IMR-90 (cell line): Measurements from ENCODE around the gene DOCK4. TPM values are rescaled to one million over a fixed set of nuclear protein-coding genes. Genes with fewer than 3 reads are reported as not detected.

Source experiments
- ATAC-seq: fragments of 200-7000 bp; cut with Tn5 transposase; 2 replicates; pipeline ENCODE4 v1.9.1; 2020; ENCODE audit warnings: low read depth, mild to moderate bottlenecking, moderate library complexity
- BruUV-seq: library from RNA; stranded (reverse); fragments of 400-500 nt; replicated peaks from 2 replicates; lab custom pipeline; 2021; lab: Mats Ljungman, UMichigan
- CTCF ChIA-PET: fragments of 300-600 bp; formaldehyde crosslinking; extraction: SDS; loops from one replicate; lab custom pipeline; 2021; ENCODE audit warnings: antibody characterized with exemption; lab: Yijun Ruan, JAX
- POLR2A ChIA-PET: fragments of 300-600 bp; sonication (Branson Sonifier 250); formaldehyde crosslinking; loops from one replicate; lab custom pipeline; 2022; ENCODE audit warnings: antibody characterized with exemption; ENCODE audit not compliant: unreplicated experiment; lab: Charles Lee
- DNase-seq: peaks from one replicate; pipeline ENCODE4 v3.0.0; 2013
- H2AFZ ChIP-seq: replicated peaks from 2 replicates; pipeline ENCODE3; 2013; ENCODE audit warnings: low read length, mild to moderate bottlenecking; ENCODE audit not compliant: poor library complexity
- H2AK5ac ChIP-seq: 2 replicates; pipeline ENCODE4 v1.6.1; 2013; ENCODE audit warnings: low read depth, low read length, inconsistent platforms
- H2AK9ac ChIP-seq: replicated peaks from 2 replicates; pipeline ENCODE3; 2013; ENCODE audit warnings: mild to moderate bottlenecking, low read depth, low read length, moderate library complexity; ENCODE audit not compliant: poor library complexity
- H2BK120ac ChIP-seq: 2 replicates; pipeline ENCODE4 v1.6.1; 2013; ENCODE audit warnings: low read depth, low read length, inconsistent platforms
- H2BK15ac ChIP-seq: 3 replicates; pipeline ENCODE4 v1.6.1; 2013; ENCODE audit warnings: low read depth, low read length, inconsistent platforms
- H2BK20ac ChIP-seq: 2 replicates; pipeline ENCODE4 v1.6.1; 2013; ENCODE audit warnings: low read depth, mild to moderate bottlenecking, inconsistent platforms, low read length, moderate library complexity
- H2BK5ac ChIP-seq: 2 replicates; pipeline ENCODE4 v1.6.1; 2013; ENCODE audit warnings: mild to moderate bottlenecking, low read depth, low read length, inconsistent platforms; ENCODE audit not compliant: poor library complexity, severe bottlenecking
- H3K14ac ChIP-seq: replicated peaks from 2 replicates; pipeline ENCODE4 v1.6.1; 2013; ENCODE audit warnings: low read depth, low read length, inconsistent platforms
- H3K18ac ChIP-seq: 2 replicates; pipeline ENCODE4 v1.6.1; 2013; ENCODE audit warnings: low read depth, low read length, control low read depth
- H3K23ac ChIP-seq: 2 replicates; pipeline ENCODE4 v1.6.1; 2013; ENCODE audit warnings: low read depth, low read length, inconsistent platforms
- H3K27ac ChIP-seq: 2 replicates; pipeline ENCODE4 v1.5.1; 2013; ENCODE audit warnings: mild to moderate bottlenecking, control low read depth, low read length; ENCODE audit not compliant: insufficient read depth
- H3K27me3 ChIP-seq: 2 replicates; pipeline ENCODE4 v1.6.1; 2013; ENCODE audit warnings: low read length; ENCODE audit not compliant: control insufficient read depth, insufficient read depth
- H3K36me3 ChIP-seq: 2 replicates; pipeline ENCODE4 v1.6.1; 2013; ENCODE audit warnings: low read length, mixed read lengths; ENCODE audit not compliant: control insufficient read depth, insufficient read depth
- H3K4ac ChIP-seq: 2 replicates; pipeline ENCODE4 v1.6.1; 2013; ENCODE audit warnings: low read depth, low read length, inconsistent platforms
- H3K4me1 ChIP-seq: 2 replicates; pipeline ENCODE4 v1.6.1; 2013; ENCODE audit warnings: low read length, mixed read lengths; ENCODE audit not compliant: control insufficient read depth, insufficient read depth
- H3K4me2 ChIP-seq: 2 replicates; pipeline ENCODE4 v1.6.1; 2013; ENCODE audit warnings: low read depth, mild to moderate bottlenecking, control low read depth, low read length, moderate library complexity
- H3K4me3 ChIP-seq: 2 replicates; pipeline ENCODE4 v1.5.1; 2013; ENCODE audit warnings: low read depth, mild to moderate bottlenecking, control low read depth, low read length, moderate library complexity; ENCODE audit not compliant: insufficient read depth
- H3K56ac ChIP-seq: 2 replicates; pipeline ENCODE4 v1.6.1; 2013; ENCODE audit warnings: low read length, inconsistent platforms; ENCODE audit not compliant: insufficient read depth; ENCODE audit errors: extremely low read depth
- H3K79me1 ChIP-seq, 2 experiments: 2 replicates each; pipeline ENCODE4 v1.6.1; 2013; ENCODE audit warnings: low read length in 2 of 2, inconsistent platforms in 1 of 2, low read depth in 1 of 2
- H3K9ac ChIP-seq: 2 replicates; pipeline ENCODE4 v1.6.1; 2013; ENCODE audit warnings: low read depth, low read length, control low read depth
- H3K9me1 ChIP-seq: 2 replicates; pipeline ENCODE4 v1.6.1; 2013; ENCODE audit warnings: low read length, inconsistent platforms; ENCODE audit not compliant: insufficient read depth
- H3K9me3 ChIP-seq: 2 replicates; pipeline ENCODE4 v1.6.1; 2013; ENCODE audit warnings: low read length; ENCODE audit not compliant: control insufficient read depth, insufficient read depth
- H4K20me1 ChIP-seq: 2 replicates; pipeline ENCODE4 v1.6.1; 2013; ENCODE audit warnings: low read length, inconsistent platforms; ENCODE audit not compliant: insufficient read depth
- H4K5ac ChIP-seq: 2 replicates; pipeline ENCODE4 v1.6.1; 2013; ENCODE audit warnings: mild to moderate bottlenecking, low read depth, low read length, control low read depth
- H4K8ac ChIP-seq, 2 experiments: 2 replicates each; pipeline ENCODE4 v1.6.1; 2013; ENCODE audit warnings: low read depth in 2 of 2, low read length in 2 of 2, control low read depth in 1 of 2, inconsistent platforms in 1 of 2
- H4K91ac ChIP-seq: 2 replicates; pipeline ENCODE4 v1.6.1; 2013; ENCODE audit warnings: low read depth, low read length, inconsistent platforms; ENCODE audit not compliant: insufficient read depth
- CEBPB ChIP-seq: IDR thresholded peaks from 2 replicates; pipeline ENCODE4 v1.6.1; 2012; ENCODE audit warnings: low read depth, low read length, improper control_type of control experiment
- CHD1 ChIP-seq: IDR thresholded peaks from 2 replicates; pipeline ENCODE4 v1.6.1; 2012; ENCODE audit warnings: low read depth, low read length, improper control_type of control experiment
- CTCF ChIP-seq: conservative IDR thresholded peaks from 2 replicates; pipeline ENCODE4 v1.5.1; 2012; ENCODE audit warnings: mild to moderate bottlenecking, low read depth, low read length, improper control_type of control experiment
- ELK1 ChIP-seq: fragments of 150-350 bp; IDR thresholded peaks from 2 replicates; pipeline ENCODE4 v1.6.1; 2016; ENCODE audit warnings: low read depth, mild to moderate bottlenecking, low read length, moderate library complexity, borderline replicate concordance
- FOS ChIP-seq: fragments of 150-350 bp; IDR thresholded peaks from 2 replicates; pipeline ENCODE4 v1.6.1; 2016; ENCODE audit warnings: low read depth, low read length
- MAFK ChIP-seq: IDR thresholded peaks from 2 replicates; pipeline ENCODE4 v1.6.1; 2012; ENCODE audit warnings: low read depth, low read length, improper control_type of control experiment
- MAZ ChIP-seq: IDR thresholded peaks from 2 replicates; pipeline ENCODE4 v1.6.1; 2012; ENCODE audit warnings: low read depth, mild to moderate bottlenecking, low read length, improper control_type of control experiment, moderate library complexity, borderline replicate concordance
- MXI1 ChIP-seq: IDR thresholded peaks from 2 replicates; pipeline ENCODE4 v1.6.1; 2012; ENCODE audit warnings: low read depth, mild to moderate bottlenecking, low read length, moderate library complexity, borderline replicate concordance
- NFE2L2 ChIP-seq: fragments of 150-350 bp; IDR thresholded peaks from 2 replicates; pipeline ENCODE4 v1.6.1; 2016; ENCODE audit warnings: low read depth, mild to moderate bottlenecking, low read length
- POLR2A ChIP-seq: IDR thresholded peaks from 2 replicates; pipeline ENCODE4 v1.6.1; 2012; ENCODE audit warnings: mild to moderate bottlenecking, low read depth, low read length
- RCOR1 ChIP-seq: IDR thresholded peaks from 2 replicates; pipeline ENCODE4 v1.6.1; 2012; ENCODE audit warnings: mild to moderate bottlenecking, low read length, improper control_type of control experiment; ENCODE audit not compliant: insufficient replicate concordance
- RFX5 ChIP-seq: IDR thresholded peaks from 2 replicates; pipeline ENCODE4 v1.8.0; 2012; ENCODE audit warnings: low read depth, mild to moderate bottlenecking, low read length, moderate library complexity
- SMC3 ChIP-seq: fragments of 150-350 bp; IDR thresholded peaks from 2 replicates; pipeline ENCODE4 v1.6.1; 2016; ENCODE audit warnings: low read depth, mild to moderate bottlenecking, antibody characterized with exemption, low read length, moderate library complexity
- WGBS, 2 experiments: methylation state at CpG; one replicate each; pipeline versions ENCODE4 v1.1.5 to v1.1.7; 2013; ENCODE audit warnings: missing lambda C conversion rate in 2 of 2; ENCODE audit not compliant: insufficient read length in 1 of 2; ENCODE audit errors: extremely low coverage in 2 of 2; 5-methylcytosine and 5-hydroxymethylcytosine counted together
- dilution Hi-C: fragments of 300-500 bp; cut with HindIII; formaldehyde crosslinking; loops from one replicate; pipeline ENCODE4 v1.14.3; 2018; ENCODE audit warnings: low sequenced_read_pairs; ENCODE audit not compliant: unreplicated experiment
- in situ Hi-C: fragments of 300-500 bp; cut with MboI; formaldehyde crosslinking; loops from 3 replicates; pipeline ENCODE4 v1.14.3; 2019; ENCODE audit warnings: low sequenced_read_pairs, inconsistent platforms, mixed read lengths
- intact Hi-C: fragments of 100-400 bp; cut with micrococcal nuclease; formaldehyde crosslinking; loops from 2 replicates; pipeline ENCODE4 v1.10.0; 2022
- polyA plus RNA-seq, 3 experiments: library from polyadenylated mRNA; depleted of rRNA; stranded (reverse); fragments of >200 nt; gene quantifications; 2 replicates each; pipeline ENCODE4 v1.2.3, GENCODE V29; 2012; ENCODE audit warnings: low replicate concordance in 1 of 3
- total RNA-seq: library from RNA; depleted of rRNA; stranded (reverse); fragments of >200 nt; gene quantifications from 2 replicates; pipeline ENCODE4 v1.2.3, GENCODE V29; 2012

Gene DOCK4
- total and polyA plus RNA-seq, 2 of the 4 experiments (the other 2 are of a cell fraction) = 4.4 to 12.2 TPM

- Histone ChIP-seq H3K4me1 (peaks cover 1% of the 10 kb centered on the region; the same call in 1 of the 2 replicates), H4K8ac (no peak overlapping the region), H4K5ac (no peak overlapping the region), H3K36me3 (no peaks in the 10 kb centered on the region), H3K79me1 (peaks cover 4 to 8% of the 10 kb centered on the region in 2 experiments; a peak in 2 of 4 replicates), H2AK9ac (no peak overlapping the region), H4K20me1 (no peaks in the 10 kb centered on the region), H3K27me3 (no peaks in the 10 kb centered on the region), H2AK5ac (no peak overlapping the region), H3K4me2 (no peak overlapping the region), H2BK20ac (no peak overlapping the region), H3K18ac (no peak overlapping the region), H3K14ac (peak overlapping the region; percentile 63; the same call in 1 of the 2 replicates), H2BK5ac (no peak overlapping the region), H3K9me1 (no peaks in the 10 kb centered on the region), H3K9ac (no peak overlapping the region), H2BK15ac (no peak overlapping the region), H3K9me3 (no peaks in the 10 kb centered on the region), H2BK120ac (no peak overlapping the region), H3K27ac (no peak overlapping the region), H4K91ac (no peak overlapping the region), H2AFZ (no peak overlapping the region), H3K56ac (no peak overlapping the region), H3K4ac (no peak overlapping the region), H3K23ac (no peak overlapping the region), H3K4me3 (no peak overlapping the region)
- in situ Hi-C loops = no loop called here
- ChIA-PET POLR2A (no interaction called here), CTCF (no interaction called here)
- TF ChIP-seq SMC3 (no peak), CHD1 (no peak), ELK1 (no peak), NFE2L2 (no peak), CTCF (no peak), MAZ (no peak), RFX5 (no peak), MAFK (no peak), CEBPB (no peak), FOS (no peak), MXI1 (no peak), POLR2A (no peak), RCOR1 (no peak)
- WGBS, 2 experiments = no CpG with 5 or more reads among the region's 2 CpGs
- intact Hi-C loops = no loop called here
- ATAC-seq (peak; percentile 29; the same call in 1 of the 2 replicates), DNase-seq (peak; percentile 56)
- dilution Hi-C loops = no loop called here
- BruUV-seq = no TSS peak
These were observed 103.0 kb downstream of the DOCK4 start for GRCh38 chr7:112103246-112103645.
